Breast epithelium (tissue), 4 donors: Measurements from ENCODE around the gene GIGYF2. TPM values are rescaled to one million over a fixed set of nuclear protein-coding genes. Genes with fewer than 3 reads are reported as not detected.
A peak's percentile ranks its signal among the peaks of the same experiment; 100 is the strongest.

ENCODE experiments used
- DNase-seq, 2 donors: peaks; one replicate each; pipeline ENCODE4 v3.0.0-alpha.2; 2019; ENCODE audit warnings: low spot score in 2 of 2
- H3K27ac ChIP-seq, 2 donors: fragments of 200-600 bp; sonication (generic) in 1 of 2; one replicate each; pipeline ENCODE4 v1.5.1; 2016 to 2019; ENCODE audit warnings: mild to moderate bottlenecking in 1 of 2
- H3K27me3 ChIP-seq, 2 donors: fragments of 200-600 bp; sonication (generic) in 1 of 2; one replicate each; pipeline versions ENCODE4 v1.5.1 to v1.6.0; 2017 to 2019; ENCODE audit warnings: control low read depth in 1 of 2, mild to moderate bottlenecking in 1 of 2
- H3K36me3 ChIP-seq: fragments of 200-600 bp; one replicate; pipeline ENCODE4 v1.5.1; 2019
- H3K4me1 ChIP-seq, 2 donors: fragments of 200-600 bp; sonication (generic); one replicate each; pipeline ENCODE4 v1.5.1; 2016 to 2019; ENCODE audit warnings: control low read depth in 1 of 2
- H3K4me3 ChIP-seq, 3 donors: fragments of 200-600 bp; sonication (generic); 1 replicate in 2 of 3; 2 replicates in 1 of 3; pipeline ENCODE4 v1.5.1; 2016 to 2019; ENCODE audit warnings: mild to moderate bottlenecking in 3 of 3, moderate library complexity in 2 of 3
- H3K9me3 ChIP-seq, 2 donors: fragments of 200-600 bp; sonication (generic) in 1 of 2; one replicate each; pipeline ENCODE4 v1.5.1; 2016 to 2019; ENCODE audit warnings: control low read depth in 1 of 2
- POLR2A ChIP-seq: fragments of 450-650 bp; IDR thresholded peaks from one replicate; pipeline ENCODE4 v1.6.1; 2016; ENCODE audit warnings: antibody characterized with exemption, mild to moderate bottlenecking, moderate library complexity
- POLR2AphosphoS5 ChIP-seq, 3 donors: sonication (generic); formaldehyde crosslinking; IDR thresholded peaks; one replicate each; pipeline ENCODE4 v1.6.1; 2017; ENCODE audit warnings: antibody characterized with exemption in 3 of 3
- intact Hi-C: fragments of 100-400 bp; cut with DNase I; formaldehyde crosslinking; loops from one replicate; pipeline ENCODE4 v1.15.1; 2023; ENCODE audit warnings: low total_unique reads
- total RNA-seq, 3 donors: library from RNA; depleted of rRNA; stranded (reverse); fragments of >200 nt; gene quantifications; one replicate each; pipeline ENCODE4 v1.1.0, GENCODE V29; 2016
- TF ChIP-seq, protein P1 (sequence below), 3 donors: fragments of 450-650 bp; IDR thresholded peaks; one replicate each; pipeline ENCODE4 v1.5.1; 2016 to 2017; ENCODE audit warnings: antibody characterized with exemption in 3 of 3, mild to moderate bottlenecking in 3 of 3, moderate library complexity in 3 of 3

GIGYF2 gene
- total RNA-seq, 3 donors from 2014 or later = 79.8 to 156 (median 103) TPM

DNA sequence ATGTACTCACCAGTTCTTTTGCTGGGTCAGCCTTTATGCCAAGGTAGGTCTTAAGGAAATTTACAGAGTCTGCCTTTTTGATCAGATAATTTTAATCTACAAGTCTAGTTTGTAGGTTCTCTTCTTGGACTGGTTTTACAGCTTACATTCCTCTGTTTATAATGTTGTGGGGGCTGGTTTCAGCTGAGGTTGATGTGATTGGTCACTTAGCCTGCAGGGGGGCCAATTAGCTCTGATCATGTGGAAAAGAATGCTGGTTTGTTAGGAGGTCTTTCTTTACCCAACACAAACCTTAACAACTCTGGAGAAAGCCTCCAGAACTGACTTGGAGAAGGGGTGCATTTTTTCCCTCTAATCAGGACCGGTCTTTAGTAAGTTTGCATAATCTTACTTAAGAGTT, 79.3 kb downstream of the GIGYF2 start, which contains the start of gene KCNJ13:
KCNJ13 (minus strand) TSS at position 131 of the 400 bp plus-strand sequence. CDS start 5,203 bp downstream, outside the sequence.
- H3K36me3 ChIP-seq = no peaks in the 10 kb centered on the region
- H3K9me3 ChIP-seq = no peaks in the 10 kb centered on the region
- TF ChIP-seq POLR2A = no peak
- TF ChIP-seq, protein P1, sequence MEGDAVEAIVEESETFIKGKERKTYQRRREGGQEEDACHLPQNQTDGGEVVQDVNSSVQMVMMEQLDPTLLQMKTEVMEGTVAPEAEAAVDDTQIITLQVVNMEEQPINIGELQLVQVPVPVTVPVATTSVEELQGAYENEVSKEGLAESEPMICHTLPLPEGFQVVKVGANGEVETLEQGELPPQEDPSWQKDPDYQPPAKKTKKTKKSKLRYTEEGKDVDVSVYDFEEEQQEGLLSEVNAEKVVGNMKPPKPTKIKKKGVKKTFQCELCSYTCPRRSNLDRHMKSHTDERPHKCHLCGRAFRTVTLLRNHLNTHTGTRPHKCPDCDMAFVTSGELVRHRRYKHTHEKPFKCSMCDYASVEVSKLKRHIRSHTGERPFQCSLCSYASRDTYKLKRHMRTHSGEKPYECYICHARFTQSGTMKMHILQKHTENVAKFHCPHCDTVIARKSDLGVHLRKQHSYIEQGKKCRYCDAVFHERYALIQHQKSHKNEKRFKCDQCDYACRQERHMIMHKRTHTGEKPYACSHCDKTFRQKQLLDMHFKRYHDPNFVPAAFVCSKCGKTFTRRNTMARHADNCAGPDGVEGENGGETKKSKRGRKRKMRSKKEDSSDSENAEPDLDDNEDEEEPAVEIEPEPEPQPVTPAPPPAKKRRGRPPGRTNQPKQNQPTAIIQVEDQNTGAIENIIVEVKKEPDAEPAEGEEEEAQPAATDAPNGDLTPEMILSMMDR (IDR thresholded peaks at IDR 0.05) = no peak
- no peak for TF ChIP-seq POLR2AphosphoS5 (IDR thresholded peaks at IDR 0.05)
- intact Hi-C loops = no loop called here
- no peak for DNase-seq
- H3K4me1 ChIP-seq = no peaks in the 10 kb centered on the region
- no peak within 1 kb of the TSS for H3K4me3 ChIP-seq
- no peaks in the 10 kb centered on the region for H3K27me3 ChIP-seq
- H3K27ac ChIP-seq = no peak within 1 kb of the TSS

DNA sequence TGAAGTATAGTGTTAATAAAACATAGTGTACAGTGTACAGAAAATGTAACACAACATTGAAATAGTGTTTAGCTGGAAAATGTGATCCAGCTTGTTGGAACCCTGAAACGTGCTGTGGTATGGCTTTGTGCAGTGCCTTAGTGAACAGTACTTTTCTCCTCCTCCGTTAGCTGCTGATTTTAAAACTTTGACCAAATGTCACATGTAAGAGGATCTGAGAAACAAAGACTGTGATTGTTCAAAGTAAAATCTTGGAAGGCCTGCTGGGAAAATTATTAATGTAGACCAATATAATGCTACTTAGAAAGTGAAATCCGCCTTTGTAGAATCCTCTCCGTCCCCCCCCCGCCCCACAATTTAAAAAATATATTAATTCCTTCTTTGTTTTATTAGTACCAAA, 80.1 kb downstream of the GIGYF2 start:
- no peaks in the 10 kb centered on the region for H3K9me3 ChIP-seq
- DNase-seq = no peak
- no peaks in the 10 kb centered on the region for H3K36me3 ChIP-seq
- TF ChIP-seq POLR2AphosphoS5 (IDR thresholded peaks at IDR 0.05) (no peak), POLR2A (no peak)
- TF ChIP-seq, protein P1 (IDR thresholded peaks at IDR 0.05) = no peak
- H3K27me3 ChIP-seq = no peaks in the 10 kb centered on the region
- no peaks in the 10 kb centered on the region for H3K4me1 ChIP-seq
- H3K27ac ChIP-seq = no peak overlapping the region
- H3K4me3 ChIP-seq = no peak overlapping the region
- intact Hi-C loops = no loop called here

DNA sequence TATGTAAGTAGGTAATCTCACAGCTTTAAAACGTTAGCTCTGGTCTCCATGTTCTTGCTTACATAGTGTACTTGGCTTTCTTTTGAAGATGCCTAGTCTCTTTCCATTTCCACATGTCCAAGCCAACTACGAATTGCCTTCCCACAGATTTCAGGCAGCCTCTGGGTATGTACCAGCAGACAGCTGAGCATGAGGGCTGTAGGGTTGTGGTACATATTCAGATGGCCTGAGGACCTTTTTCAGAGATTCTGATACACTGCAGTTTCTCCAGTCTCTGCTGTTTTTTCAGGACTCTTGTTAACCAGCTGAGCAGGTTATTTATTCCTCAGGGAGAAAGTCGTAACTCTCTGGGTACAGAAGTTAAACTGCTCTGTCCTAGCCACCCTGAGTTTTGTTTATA, 82.3 kb downstream of the GIGYF2 start:
- TF ChIP-seq POLR2A (no peak), POLR2AphosphoS5 (IDR thresholded peaks at IDR 0.05) (no peak)
- TF ChIP-seq, protein P1 (IDR thresholded peaks at IDR 0.05) = no peak
- Histone ChIP-seq H3K27ac (peak overlapping the region in 1 of 2 donors; percentile 2), H3K4me1 (no peaks in the 10 kb centered on the region), H3K9me3 (no peaks in the 10 kb centered on the region), H3K4me3 (no peak overlapping the region), H3K27me3 (no peaks in the 10 kb centered on the region), H3K36me3 (no peaks in the 10 kb centered on the region)
- DNase-seq = no peak
- intact Hi-C loops = no loop called here

DNA sequence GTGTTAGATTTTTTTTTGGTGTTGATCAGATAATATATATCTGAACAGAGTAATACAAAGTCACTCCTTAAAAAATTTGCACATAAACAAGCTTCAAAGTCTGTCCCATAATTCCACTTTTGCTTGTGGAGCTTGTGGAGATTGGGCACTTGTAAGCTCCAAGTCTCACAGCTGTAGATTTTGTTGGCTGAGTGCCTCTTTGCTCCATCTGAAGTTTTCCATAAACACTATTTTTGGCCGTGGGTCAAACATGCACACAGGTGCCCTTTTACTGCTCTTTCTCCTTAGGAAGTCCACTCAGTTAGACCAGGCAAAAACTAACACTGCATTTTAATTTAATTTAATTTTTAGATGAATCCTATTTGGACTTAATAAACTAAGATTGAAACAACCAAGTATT, 82.8 kb downstream of the GIGYF2 start:
- peak overlapping the region in 1 of 2 donors; percentile 2 for H3K27ac ChIP-seq
- H3K36me3 ChIP-seq = no peaks in the 10 kb centered on the region
- DNase-seq = no peak
- TF ChIP-seq, protein P1 (IDR thresholded peaks at IDR 0.05) = no peak
- no peak for TF ChIP-seq POLR2A
- no peak for TF ChIP-seq POLR2AphosphoS5 (IDR thresholded peaks at IDR 0.05)
- no peaks in the 10 kb centered on the region for H3K9me3 ChIP-seq
- H3K4me1 ChIP-seq = no peaks in the 10 kb centered on the region
- intact Hi-C loops = no loop called here
- H3K27me3 ChIP-seq = no peaks in the 10 kb centered on the region
- no peak overlapping the region for H3K4me3 ChIP-seq

DNA sequence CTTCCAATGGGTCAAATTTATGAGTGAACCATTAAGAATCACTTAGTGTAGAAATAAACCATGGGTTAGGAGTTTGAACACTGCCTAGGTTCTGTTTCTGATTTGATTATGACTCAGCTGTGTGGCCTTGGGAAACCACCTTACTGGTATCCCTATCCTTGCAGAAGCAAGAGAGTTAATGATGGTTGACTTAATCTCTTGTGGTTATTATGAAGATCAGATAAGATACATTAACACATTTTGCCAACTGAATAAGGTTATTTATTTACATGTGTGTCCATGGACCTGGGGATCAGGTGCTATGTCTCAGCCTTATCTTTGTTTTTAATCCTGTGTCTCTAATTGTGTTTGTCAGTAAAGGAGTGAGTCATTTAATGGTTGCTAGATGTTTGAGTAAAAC, 84.6 kb downstream of the GIGYF2 start:
- Histone ChIP-seq H3K27ac (no peak overlapping the region), H3K9me3 (no peaks in the 10 kb centered on the region), H3K27me3 (no peaks in the 10 kb centered on the region), H3K36me3 (no peaks in the 10 kb centered on the region), H3K4me3 (no peak overlapping the region), H3K4me1 (no peaks in the 10 kb centered on the region)
- TF ChIP-seq POLR2AphosphoS5 (IDR thresholded peaks at IDR 0.05) (no peak), POLR2A (no peak)
- TF ChIP-seq, protein P1 (IDR thresholded peaks at IDR 0.05) = no peak
- no peak for DNase-seq
- intact Hi-C loops = no loop called here
